Adrenal gland (tissue), 5 donors: ENCODE measurements around the gene BPHL.
"Not testable (repeated sequence)": the region's sequence is repeated elsewhere in the genome, so short reads cannot be mapped to it uniquely, and the experiment has no call there.

Experiments
- CTCF ChIP-seq, 6 experiments: fragments of 450-650 bp in 4 of 6; fragments of 200-600 bp in 2 of 6; sonication (generic) in 1 of 6; IDR thresholded peaks; 1 replicate in 5 of 6; 2 replicates in 1 of 6; pipeline versions ENCODE4 v1.5.1 to v1.8.0; 2016 to 2021; ENCODE audit warnings: antibody characterized with exemption in 6 of 6, mild to moderate bottlenecking in 2 of 6, moderate library complexity in 1 of 6
- POLR2A ChIP-seq, 2 donors: fragments of 450-650 bp; IDR thresholded peaks; one replicate each; pipeline ENCODE4 v1.6.1; 2017; ENCODE audit warnings: antibody characterized with exemption in 2 of 2, mild to moderate bottlenecking in 2 of 2, moderate library complexity in 1 of 2
- donor health status: DM: no; HTN: no; CAD: no.

- TF ChIP-seq POLR2A, CTCF (IDR thresholded peaks at IDR 0.05): not testable (repeated sequence)
Measured at GRCh38 chr6:3172789-3173188, 54.3 kb downstream of the BPHL start.
